Kidney (tissue), 14 donors: ENCODE measurements around the gene GRID1. TPM values are rescaled to one million over a fixed set of nuclear protein-coding genes. Genes with fewer than 3 reads are reported as not detected.

Experiments
- DNase-seq, 5 donors: peaks; one replicate each; pipeline ENCODE4 v3.0.0-alpha.2; 2013 to 2020
- FAIRE-seq: peaks from 2 replicates; lab custom pipeline; 2012; peaks lifted over from hg19 to GRCh38; lab: Jason Lieb, UNC
- H3K27ac ChIP-seq, 2 donors: one replicate each; pipeline ENCODE4 v1.7.0; 2013; ENCODE audit warnings: low read depth in 2 of 2, low read length in 2 of 2, inconsistent platforms in 1 of 2
- H3K27me3 ChIP-seq: one replicate; pipeline ENCODE4 v1.7.1; 2013; ENCODE audit warnings: low read length, inconsistent platforms; ENCODE audit not compliant: control insufficient read depth, insufficient read depth
- H3K36me3 ChIP-seq, 3 donors: one replicate each; pipeline versions ENCODE4 v1.7.0 to v1.7.1; 2013; ENCODE audit warnings: low read length in 3 of 3, control low read depth in 1 of 3, inconsistent platforms in 1 of 3; ENCODE audit not compliant: insufficient read depth in 3 of 3, control insufficient read depth in 2 of 3
- H3K4me1 ChIP-seq, 3 donors: one replicate each; pipeline versions ENCODE4 v1.7.0 to v1.7.1; 2013; ENCODE audit warnings: low read length in 3 of 3, inconsistent platforms in 1 of 3, low read depth in 1 of 3; ENCODE audit not compliant: control insufficient read depth in 2 of 3, insufficient read depth in 2 of 3
- H3K4me3 ChIP-seq, 3 donors: one replicate each; pipeline versions ENCODE4 v1.7.0 to v1.8.1; 2013; ENCODE audit warnings: low read length in 3 of 3, control low read depth in 1 of 3, inconsistent platforms in 1 of 3
- H3K9ac ChIP-seq, 3 donors: one replicate each; pipeline versions ENCODE4 v1.7.0 to v1.7.1; 2013; ENCODE audit warnings: low read length in 3 of 3, control low read depth in 1 of 3, inconsistent platforms in 1 of 3
- H3K9me3 ChIP-seq, 3 donors: one replicate each; pipeline versions ENCODE4 v1.7.0 to v1.7.1; 2013; ENCODE audit warnings: low read length in 3 of 3, control low read depth in 1 of 3, inconsistent platforms in 1 of 3; ENCODE audit not compliant: control insufficient read depth in 2 of 3, insufficient read depth in 1 of 3
- intact Hi-C: fragments of 100-400 bp; cut with DNase I; formaldehyde crosslinking; loops from one replicate; pipeline ENCODE4 v1.11.1; 2022
- polyA plus RNA-seq: library from polyadenylated mRNA; stranded (reverse); fragments of 350-450 nt; fragmentation: Illumina TruSeq; extraction: RNeasy Lipid Tissue Mini Kit (QIAGEN cat#74804); gene quantifications from one replicate; pipeline ENCODE4 v1.2.3, GENCODE V29; 2014; ENCODE audit warnings: low read depth, low replicate concordance; ENCODE audit not compliant: insufficient read depth
- total RNA-seq: library from RNA; stranded (reverse); fragmentation: NEBNext Ultra II Directional; extraction: Animal tissue kit (Norgen Biotek cat#: 25700); gene quantifications from one replicate; pipeline ENCODE4 v1.2.1, GENCODE V29; 2021
- TF ChIP-seq, protein P1 (sequence below): IDR thresholded peaks from 3 replicates; pipeline ENCODE4 v1.5.1; 2012; ENCODE audit warnings: mild to moderate bottlenecking, moderate library complexity, borderline replicate concordance; ENCODE audit not compliant: insufficient read depth; ENCODE audit errors: extremely low read depth
- donor health status: control.
- donor health status: control.
- donor health status: control.
- donor health status: control.
- donor health status: control.
- donor health status: DM: yes; HTN: yes; CAD: no.
- donor health status: Normal renal cell carcinoma (clear cell type).

The GRID1 gene
- total and polyA plus RNA-seq, 2 donors from 2014 or later, result 0.37 to 1.4 TPM

DNA sequence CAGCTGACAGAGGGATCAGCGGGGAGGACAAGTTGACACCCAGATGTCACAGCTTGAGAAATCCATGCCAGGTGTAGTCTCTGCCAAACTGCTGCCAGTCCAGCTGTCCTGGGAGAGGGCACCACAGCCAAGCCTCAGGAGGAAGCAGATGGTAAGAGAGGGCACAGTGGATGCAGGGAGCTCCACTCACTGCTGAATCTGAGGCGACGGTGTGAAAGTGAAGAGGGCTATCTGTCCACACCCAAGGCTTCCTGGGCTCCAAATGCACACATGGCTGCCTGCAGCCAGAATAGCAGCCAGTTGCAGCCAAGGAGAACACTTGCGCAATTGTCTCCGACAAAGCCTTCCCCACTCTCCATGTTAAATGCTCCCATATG, 502.4 kb downstream of the GRID1 start:
- H3K36me3 ChIP-seq, result no peaks in the 10 kb centered on the region
- TF ChIP-seq, protein P1, sequence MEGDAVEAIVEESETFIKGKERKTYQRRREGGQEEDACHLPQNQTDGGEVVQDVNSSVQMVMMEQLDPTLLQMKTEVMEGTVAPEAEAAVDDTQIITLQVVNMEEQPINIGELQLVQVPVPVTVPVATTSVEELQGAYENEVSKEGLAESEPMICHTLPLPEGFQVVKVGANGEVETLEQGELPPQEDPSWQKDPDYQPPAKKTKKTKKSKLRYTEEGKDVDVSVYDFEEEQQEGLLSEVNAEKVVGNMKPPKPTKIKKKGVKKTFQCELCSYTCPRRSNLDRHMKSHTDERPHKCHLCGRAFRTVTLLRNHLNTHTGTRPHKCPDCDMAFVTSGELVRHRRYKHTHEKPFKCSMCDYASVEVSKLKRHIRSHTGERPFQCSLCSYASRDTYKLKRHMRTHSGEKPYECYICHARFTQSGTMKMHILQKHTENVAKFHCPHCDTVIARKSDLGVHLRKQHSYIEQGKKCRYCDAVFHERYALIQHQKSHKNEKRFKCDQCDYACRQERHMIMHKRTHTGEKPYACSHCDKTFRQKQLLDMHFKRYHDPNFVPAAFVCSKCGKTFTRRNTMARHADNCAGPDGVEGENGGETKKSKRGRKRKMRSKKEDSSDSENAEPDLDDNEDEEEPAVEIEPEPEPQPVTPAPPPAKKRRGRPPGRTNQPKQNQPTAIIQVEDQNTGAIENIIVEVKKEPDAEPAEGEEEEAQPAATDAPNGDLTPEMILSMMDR, result no peak
- no peaks in the 10 kb centered on the region for H3K4me1 ChIP-seq
- H3K27me3 ChIP-seq, result no peaks in the 10 kb centered on the region
- no peak for DNase-seq
- H3K4me3 ChIP-seq, result no peak overlapping the region
- H3K9ac ChIP-seq, result no peak overlapping the region
- FAIRE-seq, result no peak
- no peak overlapping the region for H3K27ac ChIP-seq
- intact Hi-C loops, result no loop called here
- no peaks in the 10 kb centered on the region for H3K9me3 ChIP-seq

DNA sequence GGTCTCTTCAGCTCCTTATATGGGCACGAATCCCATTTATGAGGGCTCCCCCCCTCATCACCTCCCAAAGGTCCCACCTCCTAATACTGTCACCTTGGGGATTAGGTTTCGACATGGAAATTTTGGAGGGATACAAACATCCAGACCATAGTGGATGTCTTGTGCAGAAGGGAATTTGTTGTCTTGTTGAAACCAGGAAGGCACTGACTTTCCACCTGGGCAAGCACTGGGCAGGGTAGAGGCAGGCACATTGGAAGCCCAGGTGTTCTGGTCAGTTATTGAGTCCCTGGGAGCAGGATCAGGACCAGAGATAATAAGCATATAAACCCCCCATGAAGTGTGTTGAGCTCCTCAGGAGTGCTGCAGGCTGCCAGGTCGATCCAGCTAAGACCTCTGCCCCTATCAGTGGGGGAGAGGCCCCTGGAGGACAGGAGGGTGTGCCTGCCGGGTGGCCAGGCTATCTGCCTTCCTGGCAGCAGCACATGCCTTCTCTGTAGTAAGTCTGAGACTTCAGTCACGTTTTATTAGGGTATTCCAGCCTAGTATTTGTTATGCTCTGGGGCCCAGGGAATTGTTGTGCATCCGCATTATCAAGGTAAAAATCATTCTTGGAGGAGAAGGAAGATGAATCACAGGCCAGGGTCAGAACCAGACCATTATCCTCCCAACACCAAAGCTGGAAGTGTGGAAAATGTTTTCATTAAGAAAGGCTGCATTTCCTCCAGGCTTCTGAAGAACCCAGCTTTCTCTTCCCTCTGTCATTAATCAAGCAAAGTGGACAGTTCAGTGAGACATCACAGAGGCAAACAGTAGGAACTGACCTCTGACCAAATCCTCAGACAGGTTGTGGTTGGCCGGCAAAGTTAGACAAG, 503.1 kb downstream of the GRID1 start:
- FAIRE-seq, result no peak
- intact Hi-C loops, result no loop called here
- H3K4me3 ChIP-seq, result no peak overlapping the region
- no peaks in the 10 kb centered on the region for H3K4me1 ChIP-seq
- H3K9me3 ChIP-seq, result no peaks in the 10 kb centered on the region
- TF ChIP-seq, protein P1, result no peak
- no peaks in the 10 kb centered on the region for H3K36me3 ChIP-seq
- no peaks in the 10 kb centered on the region for H3K27me3 ChIP-seq
- no peak overlapping the region for H3K27ac ChIP-seq
- DNase-seq, result peak in 1 of 5 donors; percentile 5
- no peak overlapping the region for H3K9ac ChIP-seq

DNA sequence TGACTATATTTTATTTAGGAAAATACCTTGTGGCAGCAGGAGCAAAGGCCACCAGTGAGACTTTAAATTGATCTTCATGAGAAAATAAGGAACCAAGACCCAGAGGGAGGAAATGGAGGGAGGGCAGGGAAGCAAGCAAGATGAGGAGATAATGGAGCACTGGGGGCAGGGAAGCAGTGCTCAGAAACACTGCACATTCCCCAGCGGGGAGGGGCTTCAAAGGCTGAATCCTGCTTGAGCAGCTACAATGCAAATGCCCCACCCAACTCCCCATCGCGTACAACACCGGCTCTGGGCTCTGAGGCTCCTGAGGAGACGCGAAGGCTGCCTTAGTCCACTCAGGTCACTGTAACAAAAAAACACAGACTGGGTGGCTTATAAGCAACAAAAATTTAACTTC, 503.8 kb downstream of the GRID1 start:
- TF ChIP-seq, protein P1, result no peak
- FAIRE-seq, result no peak
- no peaks in the 10 kb centered on the region for H3K27me3 ChIP-seq
- H3K9me3 ChIP-seq, result no peaks in the 10 kb centered on the region
- no peak overlapping the region for H3K4me3 ChIP-seq
- H3K36me3 ChIP-seq, result no peaks in the 10 kb centered on the region
- no peak for DNase-seq
- H3K27ac ChIP-seq, result no peak overlapping the region
- no peaks in the 10 kb centered on the region for H3K4me1 ChIP-seq
- intact Hi-C loops, result no loop called here
- H3K9ac ChIP-seq, result no peak overlapping the region
